NK-92 (cell line): Measurements from ENCODE around the gene CCSAP.
"Not testable (repeated sequence)": the region's sequence is repeated elsewhere in the genome, so short reads cannot be mapped to it uniquely, and the experiment has no call there.

Experiments
- DNase-seq: peaks from one replicate; lab custom pipeline; 2025; ENCODE audit not compliant: unreplicated experiment; lab: John Stamatoyannopoulos, UW

The CCSAP gene

DNA sequence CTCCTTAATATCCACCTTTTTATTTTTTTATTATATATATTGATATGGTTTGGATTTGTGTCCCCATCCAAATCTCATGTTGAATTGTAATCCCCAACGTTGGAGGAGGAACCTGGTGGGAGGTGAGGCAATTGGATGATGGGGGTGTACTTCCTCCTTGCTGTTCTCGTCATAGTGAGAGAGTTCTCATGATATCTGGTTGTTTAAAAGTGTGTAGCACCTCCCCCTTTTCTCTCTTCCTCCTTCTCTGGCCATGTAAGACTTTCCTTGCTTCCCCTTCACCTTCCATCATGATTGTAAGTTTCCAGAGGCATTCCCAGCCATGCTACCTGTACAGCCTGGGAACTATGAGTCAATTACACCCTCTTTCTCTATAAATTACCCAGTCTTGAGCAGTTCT is 22.7 kb upstream of the CCSAP start:
- no peak for DNase-seq

DNA sequence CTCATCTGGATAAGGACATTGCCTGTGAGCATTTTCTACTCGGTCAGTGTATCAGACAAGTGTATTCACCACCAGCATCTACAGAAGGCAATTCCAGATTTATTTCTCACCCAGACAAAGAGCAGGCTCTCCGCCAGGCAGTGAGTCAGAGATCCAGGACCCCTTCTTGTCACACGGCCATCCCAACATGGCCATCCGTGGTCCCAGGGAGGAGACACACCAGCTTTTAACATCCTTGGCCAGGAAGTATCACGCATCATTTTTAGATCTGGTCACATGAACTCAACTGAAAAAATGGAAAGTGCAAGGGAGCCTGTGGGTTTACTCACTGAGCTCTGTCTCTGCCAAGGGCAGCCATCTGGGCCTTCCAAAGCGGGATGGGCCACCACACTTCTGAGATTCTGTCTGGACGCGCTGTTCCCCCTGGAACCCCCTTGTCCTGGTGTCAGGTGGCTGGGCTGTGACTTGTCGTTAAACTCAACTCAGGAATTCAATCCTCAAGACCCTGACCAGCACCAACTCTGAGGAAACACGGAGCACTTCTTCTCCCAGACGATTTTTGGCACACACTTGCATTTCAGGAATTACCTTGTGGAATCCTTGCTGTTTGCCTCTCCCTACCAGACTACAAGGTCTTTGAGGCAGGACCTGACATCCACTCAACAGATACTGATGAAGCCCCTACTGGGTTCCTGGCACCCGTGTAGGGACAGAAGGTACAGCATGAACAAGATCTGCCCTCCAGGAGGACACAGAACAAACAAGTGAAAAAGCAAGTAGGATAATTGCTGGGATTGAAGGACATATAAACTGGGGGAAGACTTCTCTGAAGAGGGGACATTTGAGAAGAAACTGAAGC is 21.6 kb upstream of the CCSAP start:
- no peak for DNase-seq

DNA sequence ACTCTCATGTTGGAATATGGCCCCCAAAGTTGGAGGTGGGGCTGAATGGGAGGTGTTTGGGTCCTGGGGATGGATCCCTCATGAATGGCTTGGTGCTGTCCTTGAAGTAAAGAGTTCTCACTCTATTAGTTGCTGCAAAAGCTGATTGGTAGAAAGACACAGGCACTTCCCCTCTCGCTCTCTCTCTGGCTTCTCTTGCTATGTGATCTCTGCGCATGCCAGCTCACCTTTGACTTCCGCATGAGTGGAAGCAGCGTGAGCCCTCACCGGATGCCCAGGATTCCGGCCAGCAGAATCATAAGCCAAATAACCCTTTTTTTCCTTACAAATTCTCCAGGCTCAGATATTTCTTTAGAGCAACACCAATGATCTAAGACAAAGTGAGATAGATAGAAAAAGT is 20.9 kb upstream of the CCSAP start:
- no peak for DNase-seq

- DNase-seq: no peak
Observed at GRCh38 chr1:229360420-229360819, 17.6 kb upstream of the CCSAP start.

- no peak for DNase-seq
Observed at GRCh38 chr1:229355661-229356060, 12.8 kb upstream of the CCSAP start.

DNA sequence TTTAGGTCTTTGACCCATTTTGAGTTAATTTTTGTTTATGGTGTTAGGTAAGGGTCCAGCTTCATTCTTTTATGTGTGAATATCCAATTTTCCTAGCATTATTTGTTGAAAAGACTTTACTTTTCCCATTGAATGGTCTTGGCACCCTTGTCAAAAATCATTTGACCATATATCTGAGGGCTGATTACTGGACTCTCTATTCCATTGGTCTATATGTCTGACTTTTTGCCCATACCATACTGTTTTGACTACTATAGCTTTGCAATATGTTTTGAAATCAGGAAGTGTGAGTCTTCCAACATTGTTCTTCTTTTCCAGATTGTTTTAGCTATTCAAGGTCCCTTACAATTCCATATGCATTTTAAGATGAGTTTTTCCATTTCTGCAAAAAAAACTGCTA is 11.4 kb upstream of the CCSAP start:
- no peak for DNase-seq

GRCh38 chr1:229352975-229353374 is 10.1 kb upstream of the CCSAP start:
- no peak for DNase-seq

DNA sequence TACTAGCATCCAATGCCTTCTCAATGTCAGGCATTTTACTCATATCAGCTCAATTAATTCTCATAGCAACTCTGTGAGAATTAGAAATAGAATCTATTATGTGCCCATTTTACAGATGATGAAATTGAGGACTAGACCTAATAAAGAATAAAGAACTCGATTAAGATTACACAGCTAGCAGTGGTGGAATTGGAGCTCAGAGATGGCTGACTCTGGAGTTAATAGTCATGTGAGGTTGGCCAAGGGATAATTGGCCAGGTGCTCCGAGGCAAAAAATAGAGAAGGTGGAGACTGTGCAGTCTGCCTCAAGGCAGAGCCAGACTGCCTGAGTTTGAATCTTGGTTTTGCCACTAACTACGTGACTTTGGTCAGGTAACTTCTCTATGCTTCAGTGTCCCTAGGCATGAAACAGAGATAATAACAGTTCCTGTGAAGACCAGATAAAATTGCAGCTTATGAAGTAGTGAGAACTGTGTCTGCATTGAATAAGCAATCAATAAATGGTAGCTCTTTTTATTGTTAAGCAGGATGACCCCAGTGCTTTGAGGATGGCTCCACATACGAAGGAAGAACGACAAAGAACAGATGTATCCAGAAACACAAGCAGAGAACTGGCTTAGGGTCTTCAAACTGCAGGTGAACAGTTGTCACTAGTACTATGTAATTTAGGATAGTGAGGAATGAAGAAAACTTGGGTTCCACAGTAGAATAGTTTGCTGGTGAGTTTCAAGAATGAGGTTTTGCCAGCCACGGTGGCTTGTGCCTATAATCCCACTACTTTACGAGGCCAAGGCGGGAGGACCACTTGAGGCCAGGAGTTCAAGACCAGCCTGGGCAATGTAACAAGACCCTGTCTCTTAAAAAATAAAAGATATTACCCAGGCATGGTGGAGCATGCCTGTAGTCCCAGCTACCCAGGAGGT is 6.9 kb upstream of the CCSAP start:
- no peak for DNase-seq

- DNase-seq: no peak
Observed at GRCh38 chr1:229347528-229347927, 4.7 kb upstream of the CCSAP start.

DNA sequence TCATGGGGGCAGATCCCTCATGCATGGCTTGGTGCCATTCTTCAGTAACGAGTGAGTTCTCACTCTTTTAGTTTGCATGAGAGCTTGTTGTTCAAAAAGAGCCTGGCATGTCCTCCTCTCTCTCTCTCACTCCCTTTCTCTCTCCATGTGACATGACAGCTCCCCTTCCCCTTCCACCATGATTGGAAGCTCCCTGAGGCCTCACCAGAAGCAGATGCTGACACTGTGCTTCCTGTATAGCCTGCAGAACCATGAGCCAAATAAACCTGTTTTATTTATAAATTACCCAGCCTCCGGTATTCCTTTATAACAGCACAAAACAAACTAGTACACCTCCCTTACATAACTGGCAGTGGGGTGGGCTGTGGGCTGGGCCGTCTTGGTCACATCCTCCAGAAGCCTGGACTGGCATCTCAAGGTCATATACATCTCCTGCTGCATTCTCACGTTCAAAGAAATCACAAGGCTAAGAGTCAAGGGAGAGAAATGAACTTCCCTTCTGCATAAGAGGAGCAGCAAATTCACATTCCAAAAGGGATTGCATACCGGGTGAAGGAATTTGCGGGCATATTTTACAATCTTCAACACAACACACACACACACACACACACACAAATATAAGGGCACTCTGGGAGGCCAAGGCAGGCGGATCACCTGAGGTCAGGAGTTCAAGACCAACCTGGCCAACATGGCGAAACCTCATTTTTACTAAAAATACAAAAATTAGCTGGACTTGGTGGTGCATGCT is 2.3 kb upstream of the CCSAP start:
- no peak for DNase-seq

DNA sequence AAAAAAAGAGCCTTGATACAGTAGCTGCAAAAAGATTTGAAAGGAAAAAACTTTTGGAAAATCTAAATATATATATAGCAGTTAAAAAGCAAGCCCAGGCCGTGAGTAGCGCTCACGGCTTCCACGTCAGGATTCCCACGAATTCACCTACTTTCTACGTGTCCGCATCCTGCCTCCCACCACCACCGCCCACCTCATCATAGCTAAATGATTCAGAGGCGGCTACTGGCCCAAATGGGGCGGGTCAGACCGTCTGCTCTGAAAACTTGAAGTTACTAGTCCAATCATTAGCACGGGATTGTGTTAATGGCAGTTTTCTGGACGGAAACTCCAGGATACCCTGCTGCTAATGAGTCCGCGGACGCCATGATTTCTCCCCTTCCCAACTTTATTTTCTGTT is 1.3 kb upstream of the CCSAP start:
- DNase-seq: no peak

DNA sequence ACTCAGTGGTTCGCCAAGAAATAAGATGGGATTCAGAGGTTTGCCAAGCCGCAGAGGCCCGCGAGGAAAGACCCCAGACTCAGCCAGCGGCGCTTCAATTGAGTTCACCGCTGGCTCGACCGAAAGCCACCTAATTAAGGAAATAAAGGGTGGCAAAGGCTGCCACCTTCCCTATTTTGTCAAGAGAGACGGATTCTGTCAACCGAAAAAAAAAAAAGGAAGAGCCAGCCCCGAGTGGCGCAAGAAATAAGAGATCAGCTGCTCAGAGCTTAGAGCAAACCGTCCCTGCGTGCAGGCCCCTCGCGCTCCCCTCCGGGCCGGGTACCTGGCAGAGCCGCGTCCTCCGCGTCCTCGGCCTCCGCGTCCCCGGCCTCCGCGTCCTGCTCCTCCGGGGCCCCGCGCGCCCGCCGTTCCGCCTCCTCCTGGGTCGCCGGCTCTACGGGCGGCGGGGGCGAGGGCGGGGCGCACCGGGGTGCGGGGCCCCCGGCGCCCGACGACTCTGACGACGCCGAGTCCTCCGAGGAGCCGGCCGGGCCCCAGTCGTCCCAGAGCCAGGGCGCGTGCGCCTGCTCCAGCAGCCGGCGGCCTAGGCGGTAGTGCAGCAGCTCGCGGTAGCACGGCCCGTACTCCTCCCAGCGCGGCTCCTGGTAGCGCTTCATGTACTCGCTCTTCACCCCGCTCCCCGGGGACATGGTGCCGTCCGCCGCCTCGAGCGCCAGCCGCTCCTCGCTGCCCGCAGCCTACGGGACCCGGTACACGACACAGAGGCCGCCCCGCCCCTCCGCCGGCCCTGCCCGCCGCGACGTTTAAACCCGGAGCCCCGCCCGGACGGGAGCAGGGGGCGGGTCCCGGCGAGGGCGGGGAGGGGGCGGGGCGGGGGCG is 832 bp downstream of the CCSAP start:
- DNase-seq: no peak

- no peak for DNase-seq
Observed at GRCh38 chr1:229340496-229340895, 2.4 kb downstream of the CCSAP start.

DNA sequence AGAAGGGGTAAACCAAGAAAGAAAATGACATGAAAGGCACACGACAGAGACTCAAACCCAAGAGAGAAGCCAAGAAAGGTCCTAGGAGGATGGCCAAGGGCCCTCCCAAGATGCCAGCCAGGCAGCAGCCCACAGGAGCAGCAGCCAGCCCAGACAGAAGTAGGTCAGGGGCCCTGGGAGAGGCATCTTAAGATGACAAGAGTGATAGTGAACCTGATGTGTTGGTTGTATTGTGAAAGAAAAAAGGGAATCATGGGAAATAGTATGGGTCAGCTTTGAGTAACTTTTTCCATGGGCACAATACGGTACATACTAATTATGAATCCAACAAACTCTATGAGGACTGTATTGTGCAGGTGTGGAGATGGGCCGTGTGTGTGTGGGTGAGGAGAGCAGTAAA is 3.3 kb downstream of the CCSAP start:
- DNase-seq: no peak

DNA sequence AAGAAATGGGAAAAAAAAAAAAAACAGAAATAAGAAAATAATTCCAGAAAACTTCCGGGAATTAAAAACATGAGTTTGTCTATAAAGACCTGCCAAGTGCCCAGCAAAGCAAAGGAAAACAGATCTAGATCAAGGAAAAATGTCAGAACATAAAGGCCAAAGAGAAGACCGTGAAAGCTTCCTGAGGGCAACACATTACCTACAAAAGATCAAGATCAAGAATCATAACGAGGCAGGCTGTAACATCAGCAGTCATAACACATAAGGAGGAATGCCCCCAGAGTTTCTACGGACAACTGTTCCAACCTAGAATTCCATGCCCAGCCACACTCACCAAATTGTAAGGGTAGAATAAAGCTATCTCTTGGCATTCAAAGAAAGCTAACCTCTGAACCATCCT is 3.8 kb downstream of the CCSAP start:
- DNase-seq: no peak

GRCh38 chr1:229336345-229336744 is 6.5 kb downstream of the CCSAP start:
- DNase-seq: no peak

GRCh38 chr1:229334716-229335115 is 8.1 kb downstream of the CCSAP start:
- no peak for DNase-seq

DNA sequence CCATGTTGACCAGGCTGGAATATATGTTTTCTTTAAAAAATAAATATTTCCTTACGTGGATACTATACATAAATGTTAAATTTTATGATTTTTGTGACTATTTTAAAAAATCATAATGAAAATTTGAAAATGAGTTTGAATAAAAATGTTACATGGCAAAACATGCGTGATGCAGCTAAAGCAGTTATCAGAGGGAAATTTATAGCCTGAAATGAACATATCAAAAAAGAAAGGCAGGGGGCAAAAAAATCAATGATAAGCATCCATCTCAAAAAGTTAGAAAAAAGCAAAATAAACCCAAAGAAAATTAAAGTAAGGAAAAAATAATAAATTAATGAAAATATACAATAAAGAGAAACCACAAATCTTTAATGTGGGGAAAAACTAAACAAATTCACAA is 8.6 kb downstream of the CCSAP start:
- no peak for DNase-seq

- no peak for DNase-seq
Observed at GRCh38 chr1:229328598-229329362, 14.1 kb downstream of the CCSAP start.

DNA sequence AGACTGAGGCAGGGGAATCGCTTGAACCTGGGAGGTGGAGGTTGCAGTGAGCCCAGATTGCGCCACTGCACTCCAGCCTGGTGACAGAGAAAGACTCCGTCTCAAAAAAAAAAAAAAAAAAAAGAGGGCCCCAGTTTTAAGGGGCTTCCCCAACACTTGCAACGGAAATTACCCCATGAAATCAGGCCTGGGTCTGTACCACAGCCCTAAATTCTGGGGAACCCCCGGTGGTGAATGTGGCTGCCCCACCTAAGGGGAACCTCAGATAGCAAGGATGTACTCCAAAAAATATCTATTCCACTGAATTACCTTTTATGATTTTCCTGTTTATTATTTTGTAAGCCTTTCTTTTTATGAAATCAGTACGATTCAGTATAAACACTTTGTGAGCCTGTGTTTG is 15.1 kb downstream of the CCSAP start:
- DNase-seq: not testable (repeated sequence)
